ENCODE results near the gene LDB2.

LDB2 gene

GRCh38 chr4:16802044-16802443 lies 96.4 kb downstream of the LDB2 start:
- DNase-seq (ENCODE audit: low spot score) = no peak

GRCh38 chr4:16801356-16801755 lies 97.1 kb downstream of the LDB2 start:
- no peak for DNase-seq (ENCODE audit: low spot score)

GRCh38 chr4:16794816-16795445 lies 103.5 kb downstream of the LDB2 start:
- peak; percentile 28 for DNase-seq (ENCODE audit: low spot score)

GRCh38 chr4:16791460-16791859 lies 107.0 kb downstream of the LDB2 start:
- no peak for DNase-seq (ENCODE audit: low spot score)

- DNase-seq (ENCODE audit: low spot score) = no peak
These were observed 107.9 kb downstream of the LDB2 start for GRCh38 chr4:16790508-16790907.

- no peak for DNase-seq (ENCODE audit: low spot score)
These were observed 109.6 kb downstream of the LDB2 start for GRCh38 chr4:16788868-16789267.

GRCh38 chr4:16785793-16786527 lies 112.5 kb downstream of the LDB2 start:
- DNase-seq (ENCODE audit: low spot score) = no peak

GRCh38 chr4:16783119-16783518 lies 115.3 kb downstream of the LDB2 start:
- no peak for DNase-seq (ENCODE audit: low spot score)

GRCh38 chr4:16779028-16779675 lies 119.3 kb downstream of the LDB2 start:
- DNase-seq (ENCODE audit: low spot score) = no peak

- DNase-seq (ENCODE audit: low spot score) = no peak
These were observed 120.7 kb downstream of the LDB2 start for GRCh38 chr4:16777726-16778125.

GRCh38 chr4:16775411-16776154 lies 122.9 kb downstream of the LDB2 start:
- no peak for DNase-seq (ENCODE audit: low spot score)

GRCh38 chr4:16772366-16772850 lies 126.0 kb downstream of the LDB2 start:
- no peak for DNase-seq (ENCODE audit: low spot score)

- no peak for DNase-seq (ENCODE audit: low spot score)
These were observed 127.6 kb downstream of the LDB2 start for GRCh38 chr4:16770710-16771285.

- DNase-seq (ENCODE audit: low spot score) = no peak
These were observed 130.6 kb downstream of the LDB2 start for GRCh38 chr4:16767861-16768260.

- DNase-seq (ENCODE audit: low spot score) = no peak
These were observed 131.2 kb downstream of the LDB2 start for GRCh38 chr4:16767251-16767650.

GRCh38 chr4:16765546-16765945 lies 132.9 kb downstream of the LDB2 start:
- no peak for DNase-seq (ENCODE audit: low spot score)

- no peak for DNase-seq (ENCODE audit: low spot score)
These were observed 133.8 kb downstream of the LDB2 start for GRCh38 chr4:16764622-16765021.

- no peak for DNase-seq (ENCODE audit: low spot score)
These were observed 137.7 kb downstream of the LDB2 start for GRCh38 chr4:16760617-16761363.

- no peak for DNase-seq (ENCODE audit: low spot score)
These were observed 138.4 kb downstream of the LDB2 start for GRCh38 chr4:16759931-16760582.

- no peak for DNase-seq (ENCODE audit: low spot score)
These were observed 139.6 kb downstream of the LDB2 start for GRCh38 chr4:16758816-16759215.

- DNase-seq (ENCODE audit: low spot score) = no peak
These were observed 140.2 kb downstream of the LDB2 start for GRCh38 chr4:16758255-16758654.

Data from cerebellar cortex (tissue), 1 donor.